ENCODE data around the gene FZD10.

FZD10 gene

DNA sequence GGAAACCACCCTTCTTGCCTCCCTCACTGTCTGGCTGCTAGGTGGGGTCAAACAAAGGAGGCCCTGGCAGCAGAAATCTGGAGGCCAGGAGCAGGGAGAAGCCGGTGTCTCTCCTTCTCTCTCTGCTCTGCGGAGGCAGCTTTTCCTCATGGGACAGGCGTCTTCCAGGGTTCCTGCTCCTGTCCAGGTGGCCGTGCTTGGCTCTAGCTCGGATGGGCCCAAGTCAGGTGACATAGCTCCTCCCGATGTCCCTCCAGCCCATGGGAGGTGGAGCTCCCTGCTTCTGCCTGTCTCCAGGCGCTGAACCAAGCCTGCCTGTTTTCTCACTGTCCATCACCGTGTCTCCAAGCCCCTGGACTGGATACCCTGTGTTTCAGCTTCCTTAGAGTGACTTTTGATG lies 30.5 kb upstream of the FZD10 start:
- H3K4me3 ChIP-seq (ENCODE audit: low read depth, low read length) = no peak overlapping the region

DNA sequence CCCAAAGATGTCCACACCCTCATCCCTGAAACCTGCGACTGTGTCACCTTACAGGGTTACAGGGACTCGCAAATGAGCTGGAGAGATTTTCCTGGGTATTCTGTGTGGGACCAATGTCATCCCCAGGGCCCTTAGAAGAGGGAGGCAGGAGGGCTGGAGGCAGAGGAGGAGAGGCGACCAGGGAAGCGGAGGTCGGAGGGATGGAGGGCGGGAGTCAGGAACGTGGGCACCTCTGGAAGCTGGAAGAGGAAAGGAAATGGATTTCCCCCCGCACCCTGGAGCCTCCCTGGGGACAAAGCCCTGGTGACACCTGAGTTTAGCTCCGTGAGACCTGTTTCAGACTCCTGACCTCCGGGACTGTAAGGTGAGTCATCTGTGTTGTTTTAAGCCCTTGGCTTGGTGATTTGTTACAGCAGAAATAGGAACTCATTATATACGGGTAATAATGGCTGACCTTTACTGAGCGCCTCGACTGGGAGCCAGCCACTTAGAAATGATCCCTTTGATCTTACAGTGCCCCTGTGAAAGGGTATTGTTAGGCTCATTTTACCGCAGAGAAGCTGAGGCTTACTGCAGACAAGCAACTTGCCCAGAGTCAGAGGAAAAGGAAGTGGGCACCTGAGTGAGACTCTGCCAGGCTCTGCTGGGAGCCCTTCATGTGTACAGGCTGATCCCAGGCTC lies 29.3 kb upstream of the FZD10 start:
- no peak overlapping the region for H3K4me3 ChIP-seq (ENCODE audit: low read depth, low read length)

DNA sequence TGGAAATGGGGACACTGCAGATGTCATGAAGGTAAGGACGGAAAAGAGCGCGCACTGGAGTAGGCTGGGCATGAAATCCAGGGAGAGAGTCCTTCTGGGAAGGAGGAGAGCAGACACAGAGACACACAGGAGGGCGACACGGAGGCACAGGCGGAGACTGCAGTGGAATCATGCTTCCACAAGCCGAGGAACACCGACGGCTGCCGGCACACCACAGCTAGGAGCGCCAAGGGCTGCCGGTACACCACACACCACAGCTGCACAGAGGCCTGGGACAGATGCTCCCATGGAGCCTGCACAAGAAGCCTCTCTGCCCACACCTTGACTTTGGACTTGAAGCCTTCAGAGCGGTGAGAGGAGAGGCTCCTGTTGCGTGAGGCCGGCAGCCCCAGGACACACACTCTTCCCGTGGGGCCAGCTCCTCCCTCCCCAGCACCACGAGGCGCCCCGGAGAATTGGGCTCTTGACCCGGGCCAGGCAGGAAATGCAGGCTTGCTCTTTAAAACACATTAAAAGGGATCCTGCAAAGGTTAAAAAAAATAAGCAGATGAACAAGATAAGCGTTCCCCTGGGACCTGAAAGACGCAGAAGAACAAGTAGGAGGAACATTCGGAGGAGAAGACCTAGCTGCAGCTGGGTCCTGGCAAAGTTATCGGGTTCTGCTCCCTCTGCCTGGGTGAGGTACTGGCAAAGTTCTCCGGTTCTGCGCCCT lies 28.3 kb upstream of the FZD10 start:
- no peak overlapping the region for H3K4me3 ChIP-seq (ENCODE audit: low read depth, low read length)

DNA sequence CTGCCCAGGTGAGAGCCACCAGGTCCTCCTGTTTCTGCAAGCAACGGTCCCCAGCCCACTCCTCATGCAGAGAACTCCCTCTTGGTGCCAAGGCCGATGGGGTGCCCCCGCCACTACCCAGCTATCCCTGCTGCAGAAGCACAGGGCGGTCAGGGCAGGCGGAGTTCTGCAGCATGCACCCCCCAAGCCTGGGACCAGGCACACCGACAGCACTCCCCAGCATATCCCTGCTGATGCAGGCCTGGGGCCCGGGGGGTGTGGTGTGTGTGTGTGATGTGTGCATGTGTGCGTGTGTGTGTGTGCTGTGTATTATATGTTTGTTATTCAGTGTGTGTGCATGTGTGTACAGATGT lies 27.7 kb upstream of the FZD10 start:
- H3K4me3 ChIP-seq (ENCODE audit: low read depth, low read length) = no peak overlapping the region

DNA sequence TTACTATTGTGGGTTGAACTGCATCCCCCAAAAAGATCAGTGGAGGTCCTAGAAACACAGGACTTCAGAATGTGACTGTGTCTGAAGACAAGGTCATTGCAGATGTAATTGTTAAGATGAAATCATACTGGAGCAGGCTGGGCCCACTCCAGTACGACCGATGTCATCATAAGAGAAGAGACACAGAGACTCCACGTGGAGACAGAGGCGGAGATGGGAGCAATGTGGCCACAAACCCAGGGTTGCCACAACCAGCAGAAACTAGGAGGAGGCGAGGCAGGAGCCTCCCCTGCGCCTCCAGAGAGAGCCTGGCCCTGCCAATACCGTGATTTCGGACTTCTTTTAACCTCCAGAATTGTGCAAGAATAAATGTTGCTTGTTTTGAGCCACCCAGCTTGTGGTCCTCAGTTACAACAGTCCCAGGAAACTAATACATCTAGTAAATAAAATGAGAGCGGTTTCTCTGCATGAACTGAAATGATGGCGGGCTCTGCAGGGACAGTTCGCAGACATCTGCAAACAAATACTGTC lies 25.7 kb upstream of the FZD10 start:
- H3K4me3 ChIP-seq (ENCODE audit: low read depth, low read length) = no peak overlapping the region

DNA sequence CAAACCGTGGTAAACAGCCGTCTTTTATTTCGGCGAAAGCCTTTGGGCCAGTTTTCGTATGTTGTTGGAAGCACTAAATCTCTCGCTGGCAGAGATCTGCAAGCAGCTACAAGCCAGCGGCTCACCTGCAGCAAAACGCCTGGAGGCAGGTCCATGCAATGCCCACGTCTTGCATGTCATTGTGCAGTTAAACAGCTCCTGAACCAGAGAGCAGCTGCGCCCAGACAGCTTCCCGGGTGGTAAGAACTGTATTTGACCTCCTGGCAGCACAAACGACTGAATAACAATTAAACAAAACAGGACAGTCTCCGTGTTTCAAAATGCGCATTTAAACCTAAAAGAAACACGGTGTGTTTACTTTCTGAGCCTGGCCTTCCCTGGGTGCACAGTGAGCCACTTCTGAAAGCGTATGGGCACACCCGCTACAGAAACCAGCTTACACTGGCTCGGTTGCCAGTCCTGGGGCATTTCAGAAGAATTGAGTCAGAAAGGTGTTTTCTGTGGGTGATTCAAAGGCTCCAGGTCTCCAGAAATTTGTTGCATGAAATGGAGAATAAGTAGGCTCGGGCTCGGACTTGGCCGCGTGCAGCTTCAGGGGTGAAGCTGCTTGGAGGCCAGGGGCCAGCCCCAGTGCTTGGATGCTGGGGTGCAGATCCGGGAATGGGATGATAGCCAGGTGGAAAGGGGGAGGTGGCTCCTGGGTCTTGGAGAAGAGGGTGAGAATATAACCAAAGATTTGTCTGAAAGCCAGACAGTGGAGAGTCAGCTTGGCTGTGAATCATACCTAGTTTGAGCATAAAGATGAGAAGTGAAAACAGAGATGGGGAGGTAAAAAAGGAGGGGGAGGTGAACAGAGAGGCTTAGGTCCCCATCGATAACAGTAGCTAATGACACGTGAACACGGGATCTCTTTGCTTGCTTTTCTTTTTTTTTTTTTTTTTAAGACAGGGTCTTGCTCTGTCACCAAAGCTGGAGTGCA lies 24.9 kb upstream of the FZD10 start:
- H3K4me3 ChIP-seq (ENCODE audit: low read depth, low read length) = no peak overlapping the region

DNA sequence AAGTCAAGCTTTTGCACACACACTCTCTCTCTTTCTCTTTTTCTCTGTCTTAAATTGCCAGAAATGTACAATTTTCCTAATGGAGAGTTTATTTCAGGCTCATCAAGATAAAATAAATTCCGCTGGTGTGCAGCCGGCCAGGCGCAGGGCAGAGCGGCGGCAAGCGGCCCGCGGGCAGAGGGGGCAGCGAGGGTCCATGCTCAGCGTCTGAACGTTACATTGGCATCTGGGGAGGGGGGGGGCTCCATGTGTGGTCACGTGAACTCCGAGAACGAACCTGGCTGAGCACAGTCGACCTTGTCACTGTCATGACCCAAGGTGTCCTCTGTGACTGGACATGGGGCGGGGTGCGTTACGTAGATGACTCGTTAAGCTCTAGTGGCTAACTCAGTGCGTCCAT lies 23.8 kb upstream of the FZD10 start:
- H3K4me3 ChIP-seq (ENCODE audit: low read depth, low read length) = no peak overlapping the region

DNA sequence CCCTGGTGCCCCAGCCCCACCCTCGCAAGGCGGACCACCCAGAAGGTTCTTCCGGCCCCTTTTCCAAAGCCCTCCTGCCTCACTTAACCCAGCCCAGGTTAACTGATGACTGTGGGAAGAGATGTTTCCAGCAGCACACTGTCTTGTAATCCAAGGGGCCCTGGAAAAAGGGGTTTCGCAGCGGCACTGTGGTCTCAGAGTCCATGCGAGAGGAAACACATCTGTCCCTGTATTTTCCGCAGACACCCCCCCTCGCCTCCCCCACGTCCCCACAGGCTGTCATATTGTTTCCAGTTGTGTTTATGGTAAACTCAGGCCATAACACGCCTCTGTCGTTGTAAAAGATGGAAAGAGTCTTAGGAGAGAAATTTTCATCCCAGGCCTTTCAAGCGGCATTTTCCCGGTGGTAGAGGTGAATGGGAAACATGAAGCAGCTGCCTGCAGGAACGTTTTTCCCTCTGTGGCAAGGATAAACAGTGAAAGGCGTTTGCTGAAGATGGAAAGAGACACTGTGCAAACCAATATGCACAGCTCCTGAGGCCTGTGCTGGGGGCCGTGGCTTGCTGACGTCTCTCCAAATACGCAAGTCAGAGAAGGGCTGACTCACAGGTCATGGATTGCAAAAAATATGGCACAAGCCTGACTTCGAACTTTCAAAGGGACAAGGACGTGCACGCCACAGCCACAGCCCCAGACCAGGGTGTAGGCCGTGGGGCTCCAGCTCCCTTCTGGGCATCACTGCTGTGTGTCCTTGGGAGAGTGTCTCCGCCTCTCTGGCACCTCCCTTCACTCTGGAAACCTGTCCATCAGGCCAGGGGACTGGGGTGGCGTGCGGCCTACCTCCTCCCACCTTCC lies 22.5 kb upstream of the FZD10 start:
- H3K4me3 ChIP-seq (ENCODE audit: low read depth, low read length) = no peak overlapping the region

DNA sequence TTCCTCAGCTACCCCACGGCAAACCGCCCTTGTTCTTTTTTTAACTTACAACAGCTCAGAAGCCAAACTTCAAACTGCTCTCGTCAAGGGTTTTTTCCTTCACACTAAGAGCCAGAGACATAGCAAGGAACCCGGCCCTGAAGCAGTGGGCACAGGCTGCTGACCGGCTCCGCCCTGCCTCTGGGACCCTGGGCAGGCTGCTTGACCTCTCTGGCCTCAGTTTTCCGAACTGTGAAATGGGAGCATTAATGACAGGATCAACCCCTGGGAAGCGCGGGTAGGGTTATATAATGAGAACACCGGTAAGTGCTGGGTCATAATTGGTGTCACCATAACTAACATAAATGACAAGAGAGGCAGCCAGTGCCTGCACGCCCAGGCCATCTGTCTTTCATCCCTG lies 21.2 kb upstream of the FZD10 start:
- H3K4me3 ChIP-seq (ENCODE audit: low read depth, low read length) = no peak overlapping the region

DNA sequence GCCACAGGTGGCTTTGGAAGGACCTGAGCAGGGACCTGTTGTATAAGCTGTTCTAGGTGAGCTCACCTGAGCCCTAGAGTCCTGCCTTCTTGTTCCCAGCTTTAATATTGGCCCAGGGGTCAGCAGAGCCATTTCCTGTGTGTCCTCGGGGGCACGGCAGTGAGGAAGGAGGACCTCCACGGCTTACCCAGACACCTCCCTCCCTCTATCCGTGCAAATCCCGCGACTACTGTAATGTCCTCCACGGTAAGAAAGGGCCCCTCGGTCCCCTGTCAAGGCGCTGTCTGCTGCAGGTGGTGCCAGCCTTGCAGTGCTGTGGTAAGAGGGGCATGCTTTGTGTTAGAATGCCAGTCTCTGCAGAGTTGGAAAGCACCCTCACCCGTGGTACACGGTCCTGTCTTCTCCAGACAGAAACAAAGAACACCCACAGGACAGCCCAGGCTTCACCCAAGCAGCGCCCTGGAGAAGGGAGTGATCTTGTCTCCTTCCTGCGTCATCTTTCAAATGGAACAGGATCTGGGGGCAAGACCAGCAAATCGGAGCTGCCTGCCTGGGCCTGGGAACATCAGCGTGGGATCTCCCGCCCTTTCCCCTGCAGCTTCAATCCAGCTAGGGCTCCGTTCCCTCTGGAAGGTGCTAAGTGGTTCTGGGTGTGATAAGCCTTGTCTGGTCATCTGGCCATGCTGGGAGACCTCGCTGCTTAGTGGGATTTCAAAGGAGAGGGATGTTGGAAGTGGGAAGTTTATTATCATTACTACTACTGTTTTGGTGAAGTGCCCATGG lies 20.2 kb upstream of the FZD10 start:
- H3K4me3 ChIP-seq (ENCODE audit: low read depth, low read length) = no peak overlapping the region

DNA sequence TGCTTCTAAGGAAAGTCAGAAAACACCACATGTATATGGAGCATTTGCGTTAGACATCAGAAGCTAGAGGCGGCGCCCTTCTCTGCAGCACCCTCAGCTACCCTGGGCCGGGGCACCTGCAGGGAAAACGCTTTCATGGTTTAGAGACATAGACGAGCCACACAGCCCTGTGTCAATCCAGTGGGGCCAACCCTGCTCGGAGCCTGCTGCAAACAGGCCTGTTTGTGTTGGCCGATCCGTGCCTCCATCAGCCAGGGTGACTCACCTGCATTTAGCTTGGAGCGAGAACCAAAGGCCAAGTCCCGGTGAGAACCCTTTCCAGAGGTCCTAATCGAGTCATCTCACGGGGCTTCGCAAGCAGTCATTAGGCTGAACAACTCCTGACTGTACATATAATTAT lies 19.5 kb upstream of the FZD10 start:
- H3K4me3 ChIP-seq (ENCODE audit: low read depth, low read length) = no peak overlapping the region

DNA sequence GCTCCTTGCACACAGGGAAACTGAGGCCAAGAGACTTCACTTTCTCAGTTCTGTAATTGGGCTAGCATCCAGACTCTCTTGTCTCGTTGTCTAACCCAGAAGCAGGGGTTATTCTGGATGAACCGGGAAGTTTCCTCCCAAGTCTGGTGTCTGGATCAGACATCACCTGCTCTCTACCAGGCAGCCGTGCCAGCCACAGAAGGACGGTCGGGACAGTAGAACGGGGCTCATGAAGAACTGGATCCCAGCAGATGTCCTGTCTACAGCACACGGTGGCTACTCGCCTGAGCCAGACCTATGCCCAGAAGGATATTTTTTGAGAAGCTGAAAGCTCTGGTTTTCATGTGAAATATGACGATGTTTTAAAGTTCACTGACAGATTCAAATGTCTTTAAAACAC lies 19.1 kb upstream of the FZD10 start:
- H3K4me3 ChIP-seq (ENCODE audit: low read depth, low read length) = no peak overlapping the region

DNA sequence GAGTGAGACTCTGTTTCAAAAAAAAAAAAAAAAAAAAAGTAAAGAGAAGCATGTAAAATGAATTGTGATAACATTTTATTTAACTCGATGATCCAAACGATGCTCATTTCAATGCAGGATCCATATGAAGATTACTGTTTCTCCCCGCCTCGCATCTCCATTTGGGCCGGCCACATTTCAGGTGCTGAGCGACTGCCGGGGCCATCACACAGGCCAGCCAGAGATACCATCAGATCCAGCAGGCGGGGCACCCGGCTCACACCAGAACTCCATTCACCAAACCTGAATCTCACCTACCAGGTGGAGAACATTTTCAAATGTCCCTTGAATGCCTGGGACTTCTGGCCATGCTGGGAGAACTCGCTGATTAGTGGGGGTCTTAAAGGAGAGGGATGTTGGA lies 18.0 kb upstream of the FZD10 start:
- no peak overlapping the region for H3K4me3 ChIP-seq (ENCODE audit: low read depth, low read length)

DNA sequence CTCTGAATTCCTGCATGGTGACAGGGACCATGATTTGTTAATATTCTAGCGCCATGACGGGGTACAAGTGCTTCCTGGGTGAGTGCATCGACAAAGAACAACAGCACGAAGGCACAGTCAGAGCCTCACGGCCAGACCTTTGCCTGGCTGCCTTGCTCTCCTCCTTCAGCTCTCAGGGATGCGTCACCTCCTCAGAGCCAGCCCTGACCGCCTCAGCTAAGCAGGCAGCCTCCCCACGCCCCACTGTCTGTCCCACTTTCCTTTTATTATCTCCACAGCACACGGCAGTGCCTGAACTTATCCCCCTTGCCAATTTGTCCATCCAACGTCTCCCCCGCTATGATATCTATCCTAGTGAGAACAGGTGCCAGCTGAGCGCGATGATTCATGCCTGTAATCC lies 16.5 kb upstream of the FZD10 start:
- H3K4me3 ChIP-seq (ENCODE audit: low read depth, low read length) = no peak overlapping the region

DNA sequence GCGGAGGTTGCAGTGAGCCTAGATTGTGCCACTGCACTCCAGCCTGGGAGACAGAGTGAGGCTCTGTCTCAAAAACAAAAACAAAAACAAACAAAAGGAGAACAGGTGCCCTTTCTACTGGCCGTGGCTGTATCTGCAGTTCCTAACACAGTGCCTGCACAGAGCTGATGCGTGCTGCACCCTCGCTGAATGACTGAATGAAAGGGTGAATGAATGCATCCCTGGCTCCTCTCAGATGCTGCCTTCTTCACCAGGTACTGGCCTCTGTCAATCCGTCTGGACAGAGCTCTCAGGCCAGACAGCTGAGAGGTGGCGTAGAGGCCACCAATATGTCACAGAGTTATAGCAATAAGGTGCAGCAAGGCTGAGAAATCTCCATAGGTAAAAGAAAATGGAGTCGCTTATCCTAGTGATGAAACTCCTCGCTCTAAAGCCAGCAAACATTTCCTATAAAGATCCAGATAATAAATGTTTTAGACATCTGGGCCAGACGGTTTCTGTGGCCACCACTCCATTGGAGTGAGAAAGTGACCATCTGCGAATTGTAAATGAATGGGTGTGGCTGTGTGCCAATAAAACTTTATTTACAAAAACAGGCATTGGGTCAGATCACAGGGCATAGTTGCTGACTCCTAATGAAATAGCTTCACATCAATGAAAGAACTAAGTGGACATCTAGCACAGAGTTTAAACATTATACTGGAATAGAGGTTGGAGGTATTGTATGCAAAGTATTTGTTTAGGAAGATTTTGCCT lies 15.9 kb upstream of the FZD10 start:
- no peak overlapping the region for H3K4me3 ChIP-seq (ENCODE audit: low read depth, low read length)

DNA sequence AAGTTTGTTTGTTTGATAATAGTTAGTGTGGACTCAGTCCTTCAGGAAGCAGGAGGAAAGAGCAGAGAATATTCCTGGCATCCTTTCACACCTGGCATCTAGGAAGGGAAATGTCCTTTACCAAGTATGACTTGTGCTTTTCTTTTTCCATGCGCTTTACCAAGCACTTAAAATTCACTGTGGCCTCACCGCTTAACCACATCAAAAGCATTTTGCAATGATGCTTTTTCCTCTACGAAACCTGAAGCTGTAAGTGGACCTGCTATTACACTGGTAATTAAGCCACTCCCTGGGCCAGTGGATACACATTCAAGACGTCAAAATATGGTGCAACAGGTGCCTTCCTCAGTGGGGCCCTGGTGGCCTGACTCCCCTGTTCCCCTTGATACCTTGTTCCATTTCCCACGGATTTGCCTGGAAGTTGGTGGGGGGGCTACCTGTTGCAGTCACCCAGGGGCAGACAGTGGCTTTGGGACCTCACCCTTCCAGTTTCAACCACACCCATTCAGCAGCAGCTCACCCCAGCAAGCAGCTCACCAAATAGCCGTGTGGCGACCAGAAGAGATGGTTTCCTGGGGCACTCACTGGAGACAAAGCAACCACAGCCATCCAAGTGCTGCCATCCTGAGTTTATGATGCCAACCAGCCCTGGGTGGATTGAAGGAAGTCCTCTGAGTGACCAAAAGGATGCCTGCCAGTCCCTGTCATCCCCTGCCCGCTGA lies 14.2 kb upstream of the FZD10 start:
- no peak overlapping the region for H3K4me3 ChIP-seq (ENCODE audit: low read depth, low read length)

DNA sequence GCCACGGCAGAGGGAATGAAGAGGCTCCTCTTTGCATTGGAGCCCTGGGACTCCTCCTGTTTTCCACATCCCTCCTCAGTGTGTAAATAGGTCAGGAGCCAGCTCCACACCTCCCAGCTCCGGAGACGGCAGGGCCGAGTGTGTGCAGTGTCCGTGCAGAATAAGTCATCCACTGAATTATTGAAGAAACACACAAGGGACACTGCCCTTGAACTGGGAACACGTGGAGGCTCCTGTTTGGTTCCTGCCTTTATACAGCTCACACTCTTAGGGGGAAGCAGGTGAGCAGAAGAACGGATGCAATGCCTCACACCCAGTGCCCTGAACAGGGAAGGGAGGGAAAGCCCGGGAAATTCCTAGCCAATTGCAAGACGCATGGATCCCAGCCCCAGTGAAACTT lies 10.4 kb upstream of the FZD10 start:
- H3K4me3 ChIP-seq (ENCODE audit: low read depth, low read length) = no peak overlapping the region

DNA sequence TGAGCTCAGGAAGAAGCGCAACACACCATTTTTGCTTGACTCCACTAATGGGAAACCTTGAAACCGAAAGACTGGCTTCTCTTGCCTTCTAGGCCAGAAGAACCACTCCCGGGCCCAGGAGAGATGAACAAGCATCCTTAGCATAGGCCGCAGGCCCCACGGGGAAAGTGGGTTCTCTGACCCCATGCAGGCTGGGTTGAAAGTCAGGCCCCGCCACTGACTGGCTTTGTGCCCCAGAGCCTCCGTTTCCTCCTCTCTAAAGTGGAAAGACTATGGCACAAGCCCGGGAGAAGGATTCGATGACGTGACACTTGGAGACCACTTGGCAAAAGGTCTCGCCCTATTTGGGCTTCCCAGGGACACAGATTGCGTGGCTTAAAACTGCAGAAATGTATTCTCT lies 9.9 kb upstream of the FZD10 start:
- H3K4me3 ChIP-seq (ENCODE audit: low read depth, low read length) = no peak overlapping the region

DNA sequence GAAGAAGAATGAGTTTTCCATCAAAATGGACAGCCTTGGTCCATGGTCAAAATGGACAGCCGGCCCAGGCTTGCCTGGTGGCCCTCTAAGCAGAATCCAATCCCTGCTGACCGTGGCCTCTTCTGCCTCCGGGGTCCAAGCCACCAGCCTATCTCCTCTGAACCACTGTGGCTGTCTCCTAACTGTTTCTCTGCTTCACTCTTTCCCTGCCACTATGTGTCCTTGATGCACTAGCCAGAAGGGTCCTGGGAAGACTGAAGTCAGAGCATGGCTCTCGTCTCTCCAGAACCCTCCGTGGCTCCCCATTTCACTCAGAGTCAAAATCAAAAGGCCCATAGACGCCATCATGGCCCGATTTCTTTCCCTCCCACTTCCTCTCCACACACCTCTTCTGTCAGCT lies 8.5 kb upstream of the FZD10 start:
- H3K4me3 ChIP-seq (ENCODE audit: low read depth, low read length) = no peak overlapping the region
